Measurements from ENCODE around the gene ITGA11.

GRCh38 chr15:68427366-68427765, 4.6 kb downstream of the ITGA11 start:
- no peak for TF ChIP-seq YY1 (IDR thresholded peaks at IDR 0.05; ENCODE audit: insufficient read depth, insufficient read length)
- no peak for TF ChIP-seq ZNF274 (IDR thresholded peaks at IDR 0.05; ENCODE audit: low read depth, low read length)
- TF ChIP-seq SUZ12 (IDR thresholded peaks at IDR 0.05; ENCODE audit: extremely low read depth, insufficient read depth, insufficient read length): no peak
